IMR-90 (cell line): ENCODE results near the gene ZCWPW1. TPM values are rescaled to one million over a fixed set of nuclear protein-coding genes. Genes with fewer than 3 reads are reported as not detected.

Experiments used
- ATAC-seq: fragments of 200-7000 bp; cut with Tn5 transposase; 2 replicates; pipeline ENCODE4 v1.9.1; 2020; ENCODE audit warnings: low read depth, mild to moderate bottlenecking, moderate library complexity
- BruUV-seq: library from RNA; stranded (reverse); fragments of 400-500 nt; replicated peaks from 2 replicates; lab custom pipeline; 2021; lab: Mats Ljungman, UMichigan
- CTCF ChIA-PET: fragments of 300-600 bp; formaldehyde crosslinking; extraction: SDS; loops from one replicate; lab custom pipeline; 2021; ENCODE audit warnings: antibody characterized with exemption; lab: Yijun Ruan, JAX
- POLR2A ChIA-PET: fragments of 300-600 bp; sonication (Branson Sonifier 250); formaldehyde crosslinking; loops from one replicate; lab custom pipeline; 2022; ENCODE audit warnings: antibody characterized with exemption; ENCODE audit not compliant: unreplicated experiment; lab: Charles Lee
- DNase-seq: peaks from one replicate; pipeline ENCODE4 v3.0.0; 2013
- H2AFZ ChIP-seq: replicated peaks from 2 replicates; pipeline ENCODE3; 2013; ENCODE audit warnings: low read length, mild to moderate bottlenecking; ENCODE audit not compliant: poor library complexity
- H2AK5ac ChIP-seq: 2 replicates; pipeline ENCODE4 v1.6.1; 2013; ENCODE audit warnings: low read depth, low read length, inconsistent platforms
- H2AK9ac ChIP-seq: replicated peaks from 2 replicates; pipeline ENCODE3; 2013; ENCODE audit warnings: mild to moderate bottlenecking, low read depth, low read length, moderate library complexity; ENCODE audit not compliant: poor library complexity
- H2BK120ac ChIP-seq: 2 replicates; pipeline ENCODE4 v1.6.1; 2013; ENCODE audit warnings: low read depth, low read length, inconsistent platforms
- H2BK15ac ChIP-seq: 3 replicates; pipeline ENCODE4 v1.6.1; 2013; ENCODE audit warnings: low read depth, low read length, inconsistent platforms
- H2BK20ac ChIP-seq: 2 replicates; pipeline ENCODE4 v1.6.1; 2013; ENCODE audit warnings: low read depth, mild to moderate bottlenecking, inconsistent platforms, low read length, moderate library complexity
- H2BK5ac ChIP-seq: 2 replicates; pipeline ENCODE4 v1.6.1; 2013; ENCODE audit warnings: mild to moderate bottlenecking, low read depth, low read length, inconsistent platforms; ENCODE audit not compliant: poor library complexity, severe bottlenecking
- H3K14ac ChIP-seq: replicated peaks from 2 replicates; pipeline ENCODE4 v1.6.1; 2013; ENCODE audit warnings: low read depth, low read length, inconsistent platforms
- H3K18ac ChIP-seq: 2 replicates; pipeline ENCODE4 v1.6.1; 2013; ENCODE audit warnings: low read depth, low read length, control low read depth
- H3K23ac ChIP-seq: 2 replicates; pipeline ENCODE4 v1.6.1; 2013; ENCODE audit warnings: low read depth, low read length, inconsistent platforms
- H3K27ac ChIP-seq: 2 replicates; pipeline ENCODE4 v1.5.1; 2013; ENCODE audit warnings: mild to moderate bottlenecking, control low read depth, low read length; ENCODE audit not compliant: insufficient read depth
- H3K27me3 ChIP-seq: 2 replicates; pipeline ENCODE4 v1.6.1; 2013; ENCODE audit warnings: low read length; ENCODE audit not compliant: control insufficient read depth, insufficient read depth
- H3K36me3 ChIP-seq: 2 replicates; pipeline ENCODE4 v1.6.1; 2013; ENCODE audit warnings: low read length, mixed read lengths; ENCODE audit not compliant: control insufficient read depth, insufficient read depth
- H3K4ac ChIP-seq: 2 replicates; pipeline ENCODE4 v1.6.1; 2013; ENCODE audit warnings: low read depth, low read length, inconsistent platforms
- H3K4me1 ChIP-seq: 2 replicates; pipeline ENCODE4 v1.6.1; 2013; ENCODE audit warnings: low read length, mixed read lengths; ENCODE audit not compliant: control insufficient read depth, insufficient read depth
- H3K4me2 ChIP-seq: 2 replicates; pipeline ENCODE4 v1.6.1; 2013; ENCODE audit warnings: low read depth, mild to moderate bottlenecking, control low read depth, low read length, moderate library complexity
- H3K4me3 ChIP-seq: 2 replicates; pipeline ENCODE4 v1.5.1; 2013; ENCODE audit warnings: low read depth, mild to moderate bottlenecking, control low read depth, low read length, moderate library complexity; ENCODE audit not compliant: insufficient read depth
- H3K56ac ChIP-seq: 2 replicates; pipeline ENCODE4 v1.6.1; 2013; ENCODE audit warnings: low read length, inconsistent platforms; ENCODE audit not compliant: insufficient read depth; ENCODE audit errors: extremely low read depth
- H3K79me1 ChIP-seq, 2 experiments: 2 replicates each; pipeline ENCODE4 v1.6.1; 2013; ENCODE audit warnings: low read length in 2 of 2, inconsistent platforms in 1 of 2, low read depth in 1 of 2
- H3K9ac ChIP-seq: 2 replicates; pipeline ENCODE4 v1.6.1; 2013; ENCODE audit warnings: low read depth, low read length, control low read depth
- H3K9me1 ChIP-seq: 2 replicates; pipeline ENCODE4 v1.6.1; 2013; ENCODE audit warnings: low read length, inconsistent platforms; ENCODE audit not compliant: insufficient read depth
- H3K9me3 ChIP-seq: 2 replicates; pipeline ENCODE4 v1.6.1; 2013; ENCODE audit warnings: low read length; ENCODE audit not compliant: control insufficient read depth, insufficient read depth
- H4K20me1 ChIP-seq: 2 replicates; pipeline ENCODE4 v1.6.1; 2013; ENCODE audit warnings: low read length, inconsistent platforms; ENCODE audit not compliant: insufficient read depth
- H4K5ac ChIP-seq: 2 replicates; pipeline ENCODE4 v1.6.1; 2013; ENCODE audit warnings: mild to moderate bottlenecking, low read depth, low read length, control low read depth
- H4K8ac ChIP-seq, 2 experiments: 2 replicates each; pipeline ENCODE4 v1.6.1; 2013; ENCODE audit warnings: low read depth in 2 of 2, low read length in 2 of 2, control low read depth in 1 of 2, inconsistent platforms in 1 of 2
- H4K91ac ChIP-seq: 2 replicates; pipeline ENCODE4 v1.6.1; 2013; ENCODE audit warnings: low read depth, low read length, inconsistent platforms; ENCODE audit not compliant: insufficient read depth
- CEBPB ChIP-seq: IDR thresholded peaks from 2 replicates; pipeline ENCODE4 v1.6.1; 2012; ENCODE audit warnings: low read depth, low read length, improper control_type of control experiment
- CHD1 ChIP-seq: IDR thresholded peaks from 2 replicates; pipeline ENCODE4 v1.6.1; 2012; ENCODE audit warnings: low read depth, low read length, improper control_type of control experiment
- CTCF ChIP-seq: conservative IDR thresholded peaks from 2 replicates; pipeline ENCODE4 v1.5.1; 2012; ENCODE audit warnings: mild to moderate bottlenecking, low read depth, low read length, improper control_type of control experiment
- ELK1 ChIP-seq: fragments of 150-350 bp; IDR thresholded peaks from 2 replicates; pipeline ENCODE4 v1.6.1; 2016; ENCODE audit warnings: low read depth, mild to moderate bottlenecking, low read length, moderate library complexity, borderline replicate concordance
- FOS ChIP-seq: fragments of 150-350 bp; IDR thresholded peaks from 2 replicates; pipeline ENCODE4 v1.6.1; 2016; ENCODE audit warnings: low read depth, low read length
- MAFK ChIP-seq: IDR thresholded peaks from 2 replicates; pipeline ENCODE4 v1.6.1; 2012; ENCODE audit warnings: low read depth, low read length, improper control_type of control experiment
- MAZ ChIP-seq: IDR thresholded peaks from 2 replicates; pipeline ENCODE4 v1.6.1; 2012; ENCODE audit warnings: low read depth, mild to moderate bottlenecking, low read length, improper control_type of control experiment, moderate library complexity, borderline replicate concordance
- MXI1 ChIP-seq: IDR thresholded peaks from 2 replicates; pipeline ENCODE4 v1.6.1; 2012; ENCODE audit warnings: low read depth, mild to moderate bottlenecking, low read length, moderate library complexity, borderline replicate concordance
- NFE2L2 ChIP-seq: fragments of 150-350 bp; IDR thresholded peaks from 2 replicates; pipeline ENCODE4 v1.6.1; 2016; ENCODE audit warnings: low read depth, mild to moderate bottlenecking, low read length
- POLR2A ChIP-seq: IDR thresholded peaks from 2 replicates; pipeline ENCODE4 v1.6.1; 2012; ENCODE audit warnings: mild to moderate bottlenecking, low read depth, low read length
- RAD21 ChIP-seq: IDR thresholded peaks from 2 replicates; pipeline ENCODE4 v1.6.1; 2012; ENCODE audit warnings: low read length, improper control_type of control experiment
- RCOR1 ChIP-seq: IDR thresholded peaks from 2 replicates; pipeline ENCODE4 v1.6.1; 2012; ENCODE audit warnings: mild to moderate bottlenecking, low read length, improper control_type of control experiment; ENCODE audit not compliant: insufficient replicate concordance
- RFX5 ChIP-seq: IDR thresholded peaks from 2 replicates; pipeline ENCODE4 v1.8.0; 2012; ENCODE audit warnings: low read depth, mild to moderate bottlenecking, low read length, moderate library complexity
- SMC3 ChIP-seq: fragments of 150-350 bp; IDR thresholded peaks from 2 replicates; pipeline ENCODE4 v1.6.1; 2016; ENCODE audit warnings: low read depth, mild to moderate bottlenecking, antibody characterized with exemption, low read length, moderate library complexity
- USF2 ChIP-seq: fragments of 150-350 bp; IDR thresholded peaks from 2 replicates; pipeline ENCODE4 v1.6.1; 2017; ENCODE audit warnings: mild to moderate bottlenecking, antibody characterized with exemption, low read length, low read depth
- WGBS, 2 experiments: methylation state at CpG; one replicate each; pipeline versions ENCODE4 v1.1.5 to v1.1.7; 2013; ENCODE audit warnings: missing lambda C conversion rate in 2 of 2; ENCODE audit not compliant: insufficient read length in 1 of 2; ENCODE audit errors: extremely low coverage in 2 of 2; 5-methylcytosine and 5-hydroxymethylcytosine counted together
- dilution Hi-C: fragments of 300-500 bp; cut with HindIII; formaldehyde crosslinking; loops from one replicate; pipeline ENCODE4 v1.14.3; 2018; ENCODE audit warnings: low sequenced_read_pairs; ENCODE audit not compliant: unreplicated experiment
- in situ Hi-C: fragments of 300-500 bp; cut with MboI; formaldehyde crosslinking; loops from 3 replicates; pipeline ENCODE4 v1.14.3; 2019; ENCODE audit warnings: low sequenced_read_pairs, inconsistent platforms, mixed read lengths
- intact Hi-C: fragments of 100-400 bp; cut with micrococcal nuclease; formaldehyde crosslinking; loops from 2 replicates; pipeline ENCODE4 v1.10.0; 2022
- polyA plus RNA-seq, 3 experiments: library from polyadenylated mRNA; depleted of rRNA; stranded (reverse); fragments of >200 nt; gene quantifications; 2 replicates each; pipeline ENCODE4 v1.2.3, GENCODE V29; 2012; ENCODE audit warnings: low replicate concordance in 1 of 3
- total RNA-seq: library from RNA; depleted of rRNA; stranded (reverse); fragments of >200 nt; gene quantifications from 2 replicates; pipeline ENCODE4 v1.2.3, GENCODE V29; 2012

The ZCWPW1 gene
- total and polyA plus RNA-seq, 2 of the 4 experiments (the other 2 are of a cell fraction), result 0.72 to 1.3 TPM

- no peak overlapping the region for H3K4ac ChIP-seq
- CTCF ChIA-PET, result no interaction called here
- H3K36me3 ChIP-seq, result peaks cover 46% of the 10 kb centered on the region; the same call in 1 of the 2 replicates
- no peak overlapping the region for H4K91ac ChIP-seq
- no peaks in the 10 kb centered on the region for H3K27me3 ChIP-seq
- H4K5ac ChIP-seq, result no peak overlapping the region
- H4K8ac ChIP-seq, result no peak overlapping the region
- H3K79me1 ChIP-seq, result peaks cover 27 to 60% of the 10 kb centered on the region in 2 experiments; a peak in 3 of 4 replicates
- H3K9me3 ChIP-seq, result no peaks in the 10 kb centered on the region
- no TSS peak for BruUV-seq
- H2AK9ac ChIP-seq, result no peak overlapping the region
- peaks cover 19% of the 10 kb centered on the region for H3K4me1 ChIP-seq
- no peak overlapping the region for H3K27ac ChIP-seq
- no peaks in the 10 kb centered on the region for H3K9me1 ChIP-seq
- H3K4me3 ChIP-seq, result no peak overlapping the region
- ATAC-seq (no peak), DNase-seq (no peak)
- 61% methylated on average over 6 of the region's 16 CpGs; no CpG with 5 or more reads in 1 of the 2 experiments for WGBS, 2 experiments
- no peak overlapping the region for H2BK120ac ChIP-seq
- H3K9ac ChIP-seq, result no peak overlapping the region
- H2BK5ac ChIP-seq, result no peak overlapping the region
- no peak overlapping the region for H3K18ac ChIP-seq
- no peak overlapping the region for H2BK15ac ChIP-seq
- no peak overlapping the region for H3K23ac ChIP-seq
- no peak overlapping the region for H2BK20ac ChIP-seq
- H3K4me2 ChIP-seq, result no peak overlapping the region
- H4K20me1 ChIP-seq, result peaks cover 33% of the 10 kb centered on the region
- dilution Hi-C loops (no loop called here), intact Hi-C loops (no loop called here), in situ Hi-C loops (loop anchor here (5.0 to 25.0 kb wide), 3 partner anchors 90 to 390 kb away; partner anchors contain the start of genes GNB2, SLC12A9 and TRIP6)
- H3K56ac ChIP-seq, result no peak overlapping the region
- no peak overlapping the region for H3K14ac ChIP-seq
- POLR2A ChIA-PET, result no interaction called here
- no peak overlapping the region for H2AK5ac ChIP-seq
- H2AFZ ChIP-seq, result no peak overlapping the region
- TF ChIP-seq FOS (no peak), CHD1 (no peak), RFX5 (no peak), CEBPB (no peak), ELK1 (no peak), NFE2L2 (no peak), POLR2A (no peak), MAZ (no peak), SMC3 (no peak), RCOR1 (no peak), MAFK (no peak), CTCF (no peak), MXI1 (no peak), USF2 (no peak), RAD21 (no peak)
Observed at GRCh38 chr7:100472121-100472851, 43.8 kb upstream of the ZCWPW1 start.
